ENCODE measurements around the gene HOXA5. TPM values are rescaled to one million over a fixed set of nuclear protein-coding genes. Genes with fewer than 3 reads are reported as not detected.

HOXA5 gene
- total and polyA plus RNA-seq, 10 of the 15 experiments (the other 5 are each of a cell fraction or from before 2014, with no cell fraction given), result 0.05 to 0.13 TPM; not detected in 8

- TF ChIP-seq FOXK2 (IDR thresholded peaks at IDR 0.05) (no peak), BRCA1 (IDR thresholded peaks at IDR 0.05; ENCODE audit: low read depth, low read length) (no peak), NKRF (conservative IDR thresholded peaks at IDR 0.05) (peak; percentile 71), NBN (IDR thresholded peaks at IDR 0.05) (0 out of 2 replicates have a peak, but pooled peaks have one; percentile 13), EGR1 (IDR thresholded peaks at IDR 0.05; ENCODE audit: borderline replicate concordance in 1 of 2, low read depth in 2 of 2, low read length in 2 of 2) (0 out of 3 replicates have a peak, but pooled peaks of 1 of the 2 experiments have one; percentile 5), PML (IDR thresholded peaks at IDR 0.05; ENCODE audit: low read length) (no peak), STAT3 (IDR thresholded peaks at IDR 0.05; ENCODE audit: low read depth, low read length) (no peak), SIX5 (IDR thresholded peaks at IDR 0.05; ENCODE audit: low read depth, low read length, severe bottlenecking) (no peak), NFIC (IDR thresholded peaks at IDR 0.05; ENCODE audit: low read depth, low read length) (no peak), RBBP5 (conservative IDR thresholded peaks at IDR 0.05) (no peak), CHD2 (IDR thresholded peaks at IDR 0.05; ENCODE audit: borderline replicate concordance, low read depth, low read length) (no peak)
- TF ChIP-seq, protein P1, sequence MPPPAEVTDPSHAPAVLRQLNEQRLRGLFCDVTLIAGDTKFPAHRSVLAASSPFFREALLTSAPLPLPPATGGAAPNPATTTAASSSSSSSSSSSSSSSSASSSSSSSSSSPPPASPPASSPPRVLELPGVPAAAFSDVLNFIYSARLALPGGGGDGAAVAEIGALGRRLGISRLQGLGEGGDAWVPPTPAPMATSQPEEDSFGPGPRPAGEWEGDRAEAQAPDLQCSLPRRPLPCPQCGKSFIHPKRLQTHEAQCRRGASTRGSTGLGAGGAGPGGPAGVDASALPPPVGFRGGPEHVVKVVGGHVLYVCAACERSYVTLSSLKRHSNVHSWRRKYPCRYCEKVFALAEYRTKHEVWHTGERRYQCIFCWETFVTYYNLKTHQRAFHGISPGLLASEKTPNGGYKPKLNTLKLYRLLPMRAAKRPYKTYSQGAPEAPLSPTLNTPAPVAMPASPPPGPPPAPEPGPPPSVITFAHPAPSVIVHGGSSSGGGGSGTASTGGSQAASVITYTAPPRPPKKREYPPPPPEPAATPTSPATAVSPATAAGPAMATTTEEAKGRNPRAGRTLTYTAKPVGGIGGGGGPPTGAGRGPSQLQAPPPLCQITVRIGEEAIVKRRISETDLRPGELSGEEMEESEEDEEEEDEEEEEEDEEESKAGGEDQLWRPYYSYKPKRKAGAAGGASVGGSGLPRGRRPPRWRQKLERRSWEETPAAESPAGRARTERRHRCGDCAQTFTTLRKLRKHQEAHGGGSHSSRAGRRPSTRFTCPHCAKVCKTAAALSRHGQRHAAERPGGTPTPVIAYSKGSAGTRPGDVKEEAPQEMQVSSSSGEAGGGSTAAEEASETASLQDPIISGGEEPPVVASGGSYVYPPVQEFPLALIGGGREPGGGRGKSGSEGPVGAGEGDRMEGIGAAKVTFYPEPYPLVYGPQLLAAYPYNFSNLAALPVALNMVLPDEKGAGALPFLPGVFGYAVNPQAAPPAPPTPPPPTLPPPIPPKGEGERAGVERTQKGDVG (CRISPR knock-in tag; IDR thresholded peaks at IDR 0.05), result no peak
- TF ChIP-seq, protein P2, sequence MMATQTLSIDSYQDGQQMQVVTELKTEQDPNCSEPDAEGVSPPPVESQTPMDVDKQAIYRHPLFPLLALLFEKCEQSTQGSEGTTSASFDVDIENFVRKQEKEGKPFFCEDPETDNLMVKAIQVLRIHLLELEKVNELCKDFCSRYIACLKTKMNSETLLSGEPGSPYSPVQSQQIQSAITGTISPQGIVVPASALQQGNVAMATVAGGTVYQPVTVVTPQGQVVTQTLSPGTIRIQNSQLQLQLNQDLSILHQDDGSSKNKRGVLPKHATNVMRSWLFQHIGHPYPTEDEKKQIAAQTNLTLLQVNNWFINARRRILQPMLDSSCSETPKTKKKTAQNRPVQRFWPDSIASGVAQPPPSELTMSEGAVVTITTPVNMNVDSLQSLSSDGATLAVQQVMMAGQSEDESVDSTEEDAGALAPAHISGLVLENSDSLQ (IDR thresholded peaks at IDR 0.05), result peak; percentile 67; the same call in 1 of the 2 replicates
- TF ChIP-seq, protein P3, sequence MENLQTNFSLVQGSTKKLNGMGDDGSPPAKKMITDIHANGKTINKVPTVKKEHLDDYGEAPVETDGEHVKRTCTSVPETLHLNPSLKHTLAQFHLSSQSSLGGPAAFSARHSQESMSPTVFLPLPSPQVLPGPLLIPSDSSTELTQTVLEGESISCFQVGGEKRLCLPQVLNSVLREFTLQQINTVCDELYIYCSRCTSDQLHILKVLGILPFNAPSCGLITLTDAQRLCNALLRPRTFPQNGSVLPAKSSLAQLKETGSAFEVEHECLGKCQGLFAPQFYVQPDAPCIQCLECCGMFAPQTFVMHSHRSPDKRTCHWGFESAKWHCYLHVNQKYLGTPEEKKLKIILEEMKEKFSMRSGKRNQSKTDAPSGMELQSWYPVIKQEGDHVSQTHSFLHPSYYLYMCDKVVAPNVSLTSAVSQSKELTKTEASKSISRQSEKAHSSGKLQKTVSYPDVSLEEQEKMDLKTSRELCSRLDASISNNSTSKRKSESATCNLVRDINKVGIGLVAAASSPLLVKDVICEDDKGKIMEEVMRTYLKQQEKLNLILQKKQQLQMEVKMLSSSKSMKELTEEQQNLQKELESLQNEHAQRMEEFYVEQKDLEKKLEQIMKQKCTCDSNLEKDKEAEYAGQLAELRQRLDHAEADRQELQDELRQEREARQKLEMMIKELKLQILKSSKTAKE (IDR thresholded peaks at IDR 0.05; ENCODE audit: low read depth, poor library complexity, severe bottlenecking), result no peak
- TF ChIP-seq, protein P4, sequence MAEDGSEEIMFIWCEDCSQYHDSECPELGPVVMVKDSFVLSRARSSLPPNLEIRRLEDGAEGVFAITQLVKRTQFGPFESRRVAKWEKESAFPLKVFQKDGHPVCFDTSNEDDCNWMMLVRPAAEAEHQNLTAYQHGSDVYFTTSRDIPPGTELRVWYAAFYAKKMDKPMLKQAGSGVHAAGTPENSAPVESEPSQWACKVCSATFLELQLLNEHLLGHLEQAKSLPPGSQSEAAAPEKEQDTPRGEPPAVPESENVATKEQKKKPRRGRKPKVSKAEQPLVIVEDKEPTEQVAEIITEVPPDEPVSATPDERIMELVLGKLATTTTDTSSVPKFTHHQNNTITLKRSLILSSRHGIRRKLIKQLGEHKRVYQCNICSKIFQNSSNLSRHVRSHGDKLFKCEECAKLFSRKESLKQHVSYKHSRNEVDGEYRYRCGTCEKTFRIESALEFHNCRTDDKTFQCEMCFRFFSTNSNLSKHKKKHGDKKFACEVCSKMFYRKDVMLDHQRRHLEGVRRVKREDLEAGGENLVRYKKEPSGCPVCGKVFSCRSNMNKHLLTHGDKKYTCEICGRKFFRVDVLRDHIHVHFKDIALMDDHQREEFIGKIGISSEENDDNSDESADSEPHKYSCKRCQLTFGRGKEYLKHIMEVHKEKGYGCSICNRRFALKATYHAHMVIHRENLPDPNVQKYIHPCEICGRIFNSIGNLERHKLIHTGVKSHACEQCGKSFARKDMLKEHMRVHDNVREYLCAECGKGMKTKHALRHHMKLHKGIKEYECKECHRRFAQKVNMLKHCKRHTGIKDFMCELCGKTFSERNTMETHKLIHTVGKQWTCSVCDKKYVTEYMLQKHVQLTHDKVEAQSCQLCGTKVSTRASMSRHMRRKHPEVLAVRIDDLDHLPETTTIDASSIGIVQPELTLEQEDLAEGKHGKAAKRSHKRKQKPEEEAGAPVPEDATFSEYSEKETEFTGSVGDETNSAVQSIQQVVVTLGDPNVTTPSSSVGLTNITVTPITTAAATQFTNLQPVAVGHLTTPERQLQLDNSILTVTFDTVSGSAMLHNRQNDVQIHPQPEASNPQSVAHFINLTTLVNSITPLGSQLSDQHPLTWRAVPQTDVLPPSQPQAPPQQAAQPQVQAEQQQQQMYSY (CRISPR knock-in tag; IDR thresholded peaks at IDR 0.05), result no peak
Measured at GRCh38 chr7:27095897-27096767, 47.3 kb downstream of the HOXA5 start, which contains the start of gene HOXA1 (continued).
